HEK293 (cell line): ENCODE data around the gene SGIP1.

Experiments
- CTCF ChIP-seq: fragments of 450-650 bp; formaldehyde crosslinking; IDR thresholded peaks from 2 replicates; pipeline ENCODE4 v1.5.1; 2016; ENCODE audit warnings: missing biosample characterization, missing genetic modification characterization
- FEZF1 ChIP-seq: fragments of 450-650 bp; formaldehyde crosslinking; IDR thresholded peaks from 2 replicates; pipeline ENCODE4 v1.5.1; 2016; ENCODE audit warnings: missing biosample characterization, missing genetic modification characterization
- PBX3 ChIP-seq: sonication (generic); formaldehyde crosslinking; IDR thresholded peaks from 2 replicates; pipeline ENCODE4 v1.8.1; 2022; ENCODE audit warnings: mild to moderate bottlenecking, moderate library complexity, missing genetic modification reagents
- ZBTB8A ChIP-seq: fragments of 450-650 bp; formaldehyde crosslinking; IDR thresholded peaks from 2 replicates; pipeline ENCODE4 v1.5.1; 2016; ENCODE audit warnings: missing biosample characterization, missing genetic modification characterization
- ZNF670 ChIP-seq: fragments of 450-650 bp; formaldehyde crosslinking; IDR thresholded peaks from 2 replicates; pipeline ENCODE4 v1.5.1; 2016; ENCODE audit warnings: missing biosample characterization, missing genetic modification characterization, low read depth
- ZNF785 ChIP-seq: fragments of 450-650 bp; formaldehyde crosslinking; IDR thresholded peaks from 2 replicates; pipeline ENCODE4 v1.5.1; 2016; ENCODE audit warnings: missing biosample characterization, missing genetic modification characterization

GRCh38 chr1:66520655-66521054, 13.3 kb upstream of the SGIP1 start:
- no peak for TF ChIP-seq ZNF670 (tag by site-specific recombination)
- no peak for TF ChIP-seq PBX3 (CRISPR knock-in tag)
- TF ChIP-seq CTCF (tag by site-specific recombination) = no peak
- no peak for TF ChIP-seq ZBTB8A
- no peak for TF ChIP-seq FEZF1 (tag by site-specific recombination)
- TF ChIP-seq ZNF785 (tag by site-specific recombination) = no peak
